ENCODE results near the gene GTF2F1.
"Not testable (repeated sequence)": the region's sequence is repeated elsewhere in the genome, so short reads cannot be mapped to it uniquely, and the experiment has no call there.

The GTF2F1 gene

GRCh38 chr19:6381030-6381750, 11.8 kb downstream of the GTF2F1 start:
- no peak for DNase-seq

GRCh38 chr19:6379744-6380143, 13.2 kb downstream of the GTF2F1 start:
- DNase-seq = no peak

GRCh38 chr19:6378486-6378885, 14.5 kb downstream of the GTF2F1 start:
- no peak for DNase-seq

- DNase-seq = no peak
Observed at GRCh38 chr19:6378041-6378440, 14.9 kb downstream of the GTF2F1 start.

- no peak for DNase-seq
Observed at GRCh38 chr19:6376512-6377190, 16.3 kb downstream of the GTF2F1 start.

GRCh38 chr19:6375411-6376010, 17.5 kb downstream of the GTF2F1 start, which contains the start of gene PSPN:
TSS of gene PSPN (minus strand) at chr19:6375933. CDS start at chr19:6375849, 84 bp downstream.
- DNase-seq = no peak

GRCh38 chr19:6374711-6375410, 18.1 kb downstream of the GTF2F1 start:
- no peak for DNase-seq

- DNase-seq = no peak
Observed at GRCh38 chr19:6374161-6374709, 18.7 kb downstream of the GTF2F1 start.

- no peak for DNase-seq
Observed at GRCh38 chr19:6373813-6374108, 19.2 kb downstream of the GTF2F1 start.

- DNase-seq = peak; percentile 99
Observed at GRCh38 chr19:6373096-6373812, 19.7 kb downstream of the GTF2F1 start.

GRCh38 chr19:6372594-6373095, 20.3 kb downstream of the GTF2F1 start, which contains the start of gene ALKBH7:
TSS of gene ALKBH7 (plus strand) at chr19:6372794. CDS start at chr19:6372821, 27 bp downstream.
- DNase-seq = peak; percentile 98

GRCh38 chr19:6364353-6364752, 28.6 kb downstream of the GTF2F1 start:
- DNase-seq = no peak

- peak; percentile 65 for DNase-seq
Observed at GRCh38 chr19:6362351-6362801, 30.6 kb downstream of the GTF2F1 start.

GRCh38 chr19:6362027-6362350, 31.0 kb downstream of the GTF2F1 start:
- DNase-seq = peak; percentile 8

- not testable (repeated sequence) for DNase-seq
Observed at GRCh38 chr19:6360857-6361216, 32.1 kb downstream of the GTF2F1 start.

GRCh38 chr19:6360445-6360844, 32.5 kb downstream of the GTF2F1 start:
- DNase-seq = not testable (repeated sequence)

GRCh38 chr19:6359568-6360341, 33.2 kb downstream of the GTF2F1 start:
- DNase-seq = no peak

GRCh38 chr19:6358003-6358402, 35.0 kb downstream of the GTF2F1 start:
- DNase-seq = no peak

GRCh38 chr19:6357174-6357573, 35.8 kb downstream of the GTF2F1 start:
- DNase-seq = no peak

GRCh38 chr19:6355321-6356040, 37.5 kb downstream of the GTF2F1 start:
- DNase-seq = not testable (repeated sequence)
